HG03039 (cell line): ENCODE results near the gene MED14.

Experiments
- ATAC-seq: cut with Tn5 transposase; IDR thresholded peaks from one replicate; pipeline ENCODE4 v1.9.1; 2021; ENCODE audit warnings: mild to moderate bottlenecking, moderate library complexity; ENCODE audit not compliant: unreplicated experiment

Gene MED14

DNA sequence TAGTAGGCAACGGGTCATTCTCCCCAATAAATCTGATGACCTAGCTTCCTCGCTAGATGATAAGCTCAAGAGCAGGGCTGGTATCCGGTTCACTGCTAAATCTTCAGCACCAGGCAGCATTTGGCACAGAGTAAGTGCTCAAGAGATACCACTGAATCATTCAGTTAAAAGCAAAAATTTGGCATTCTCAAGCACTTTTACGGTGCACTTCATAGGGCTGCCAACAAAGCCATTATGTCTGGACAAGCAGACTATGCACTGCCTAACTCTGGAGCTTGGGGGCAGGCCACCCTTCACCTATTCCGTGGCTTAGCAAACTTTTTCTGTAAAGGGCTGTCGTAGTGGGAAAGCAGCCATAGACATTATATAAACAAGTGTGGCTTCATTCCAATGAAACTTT, 64.2 kb downstream of the MED14 start:
- ATAC-seq = no peak

DNA sequence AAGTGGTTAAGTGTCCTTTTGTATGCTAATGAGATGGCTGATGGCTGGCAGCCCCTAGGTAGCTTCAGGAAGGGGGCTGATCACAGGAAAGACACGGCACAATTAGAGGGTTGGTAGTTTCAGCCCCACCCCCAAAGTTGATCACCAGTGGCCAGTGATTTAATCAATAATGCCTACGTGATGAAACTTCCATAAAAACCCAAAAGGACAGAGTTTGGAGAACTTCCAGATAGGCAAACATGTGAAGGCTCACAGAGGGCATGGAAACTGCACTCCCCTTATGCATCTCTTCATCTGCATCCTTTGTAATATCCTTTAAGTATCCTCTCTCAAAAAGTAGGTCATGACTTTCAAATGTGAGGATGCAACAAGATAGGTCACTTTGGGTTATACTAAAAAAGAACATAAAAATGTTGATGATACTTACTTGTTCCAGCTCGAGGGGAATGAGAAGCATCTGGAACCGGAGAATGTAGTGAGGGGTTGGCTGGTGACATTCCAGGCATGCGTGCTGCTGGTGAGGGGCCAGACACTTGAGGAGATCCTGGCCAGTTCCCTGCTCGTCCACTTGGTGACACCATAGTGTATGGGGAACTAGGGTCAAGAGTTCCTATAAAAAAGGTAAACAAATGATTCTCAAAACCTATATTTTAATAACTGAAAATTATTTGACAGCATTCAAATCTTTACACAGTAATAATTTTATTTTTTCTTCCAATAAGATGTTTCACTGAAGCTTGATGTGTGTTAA, 71.3 kb downstream of the MED14 start:
- ATAC-seq = no peak

DNA sequence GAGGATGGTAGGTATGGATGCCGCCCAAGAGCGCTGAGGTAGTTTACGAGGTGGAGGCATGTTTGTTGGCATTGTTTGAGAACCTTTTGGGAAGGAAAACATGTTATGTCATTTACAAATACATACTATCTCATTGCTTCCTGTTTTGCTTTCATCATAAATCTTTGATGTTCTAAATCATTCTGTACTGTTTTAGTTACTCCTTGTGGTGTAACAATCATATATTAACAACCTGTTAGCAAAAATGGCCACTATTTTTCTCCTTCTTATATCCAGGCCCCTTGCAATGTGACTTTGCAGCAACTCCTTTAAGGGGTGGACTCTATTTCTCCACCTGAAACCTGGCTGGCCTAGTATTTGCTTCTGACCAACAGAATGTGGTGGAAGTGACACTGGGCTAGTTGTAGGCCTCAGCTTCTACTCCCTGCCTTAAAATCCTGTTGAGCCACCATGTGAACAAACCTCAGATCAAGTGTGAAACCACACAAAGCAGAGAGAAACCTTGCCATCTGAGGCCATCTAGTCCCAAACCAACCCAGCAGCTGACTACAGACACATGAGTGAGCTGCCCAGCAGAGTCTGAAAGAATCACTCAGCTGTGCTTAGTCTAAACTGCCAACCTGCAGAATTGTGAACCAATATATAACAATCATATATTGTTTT, 72.1 kb downstream of the MED14 start:
- ATAC-seq = no peak

DNA sequence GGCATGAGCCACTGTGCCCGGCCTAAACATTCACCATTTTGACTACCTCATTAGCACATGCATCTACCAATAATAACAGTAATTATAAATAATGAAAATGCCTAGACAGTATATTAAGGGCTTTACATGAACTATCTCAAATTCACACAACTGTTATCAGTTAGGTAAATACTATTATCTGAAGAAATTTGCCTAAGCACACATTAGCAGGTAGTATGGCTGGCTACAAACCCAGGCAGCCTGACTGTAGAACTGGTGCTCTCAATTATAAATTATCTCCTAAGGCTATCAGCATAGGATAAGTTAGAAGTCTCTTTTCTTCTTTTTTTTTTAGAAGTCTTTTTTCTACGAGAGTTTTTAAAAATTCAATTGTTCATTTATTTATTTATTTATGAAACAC, 73.9 kb downstream of the MED14 start:
- ATAC-seq = no peak

DNA sequence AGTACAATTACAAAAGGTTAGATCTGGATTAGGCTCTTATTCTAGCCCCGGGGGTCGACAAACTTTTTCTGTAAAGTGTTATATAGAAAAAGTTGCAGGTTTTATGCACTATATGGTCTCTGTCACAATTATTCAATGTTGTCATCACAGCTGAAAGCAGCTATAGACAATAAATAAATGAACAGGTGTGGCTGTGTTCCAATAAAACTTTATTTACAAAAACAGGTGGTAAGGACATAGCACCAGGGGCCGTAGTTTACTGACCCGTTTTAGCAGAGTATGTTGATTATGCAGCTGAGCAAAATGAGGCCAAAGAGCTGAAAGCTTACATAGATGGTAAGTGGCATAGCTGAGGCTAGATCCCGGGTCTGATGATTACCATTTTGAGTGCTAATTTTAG, 75.0 kb downstream of the MED14 start:
- ATAC-seq = no peak

DNA sequence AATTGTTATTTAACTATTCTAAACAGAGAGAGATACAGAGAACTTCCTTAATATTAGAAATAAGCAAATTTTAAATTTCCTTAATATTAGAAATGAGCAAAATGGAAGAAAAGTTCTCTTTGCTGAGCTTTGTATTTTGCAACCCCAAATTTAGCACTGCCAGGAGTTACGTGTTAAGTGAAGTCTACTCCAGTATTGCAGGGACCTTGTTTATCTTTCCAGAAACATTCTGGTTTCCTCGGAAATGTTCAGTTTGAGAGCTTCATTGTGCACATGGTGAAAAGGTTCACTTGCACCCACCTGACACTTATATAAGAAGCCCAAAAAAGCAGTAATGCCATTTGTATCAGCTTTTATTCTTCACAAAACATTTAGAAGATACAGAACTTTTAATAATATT, 81.8 kb downstream of the MED14 start:
- ATAC-seq = no peak

DNA sequence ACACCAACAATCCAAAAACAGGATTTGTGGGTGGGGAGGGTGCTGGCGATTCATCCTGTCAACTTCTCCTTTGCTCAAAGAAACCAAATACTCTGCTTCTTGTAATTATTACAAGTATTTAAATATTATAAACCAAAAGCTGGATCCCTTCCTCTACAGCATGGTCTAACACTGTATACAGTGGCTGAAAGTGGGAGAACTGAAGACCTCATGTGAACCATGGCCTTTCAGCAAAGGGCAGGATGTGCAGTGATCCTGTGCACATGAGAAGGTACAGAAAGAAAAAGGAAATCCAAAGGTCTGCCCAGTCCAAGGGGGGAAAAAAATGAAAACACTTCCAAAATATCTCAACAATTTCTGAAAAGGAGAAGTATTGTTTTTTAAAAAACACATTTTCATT, 82.7 kb downstream of the MED14 start:
- no peak for ATAC-seq

DNA sequence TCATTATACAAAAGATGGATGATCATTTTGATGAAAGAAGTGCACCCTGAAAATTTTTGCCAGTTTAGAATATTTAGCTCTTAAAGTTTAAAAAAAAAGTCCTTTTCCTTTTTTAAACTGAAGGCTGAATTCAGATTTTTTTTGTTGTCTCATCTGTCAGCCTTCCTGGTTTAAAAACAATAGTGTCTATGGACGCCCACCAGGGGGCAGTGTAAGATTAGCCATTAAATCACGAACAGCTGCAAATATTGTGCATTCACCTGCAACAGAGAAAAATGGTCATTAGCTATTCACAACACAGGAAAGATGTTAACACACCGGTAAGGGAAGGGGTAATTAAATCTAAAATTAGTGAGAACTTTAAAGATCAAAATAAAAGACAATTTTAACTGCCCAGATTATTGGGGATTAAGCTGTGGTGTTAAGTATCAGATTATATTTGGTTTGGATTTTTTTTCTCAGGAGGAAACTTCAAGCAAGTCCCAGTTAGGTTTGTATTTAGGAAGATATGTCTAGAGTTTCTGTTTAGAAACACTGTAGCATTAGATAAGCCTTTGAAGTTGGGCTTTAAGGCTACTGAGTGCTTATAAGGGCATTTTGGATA, 83.6 kb downstream of the MED14 start:
- ATAC-seq = no peak

DNA sequence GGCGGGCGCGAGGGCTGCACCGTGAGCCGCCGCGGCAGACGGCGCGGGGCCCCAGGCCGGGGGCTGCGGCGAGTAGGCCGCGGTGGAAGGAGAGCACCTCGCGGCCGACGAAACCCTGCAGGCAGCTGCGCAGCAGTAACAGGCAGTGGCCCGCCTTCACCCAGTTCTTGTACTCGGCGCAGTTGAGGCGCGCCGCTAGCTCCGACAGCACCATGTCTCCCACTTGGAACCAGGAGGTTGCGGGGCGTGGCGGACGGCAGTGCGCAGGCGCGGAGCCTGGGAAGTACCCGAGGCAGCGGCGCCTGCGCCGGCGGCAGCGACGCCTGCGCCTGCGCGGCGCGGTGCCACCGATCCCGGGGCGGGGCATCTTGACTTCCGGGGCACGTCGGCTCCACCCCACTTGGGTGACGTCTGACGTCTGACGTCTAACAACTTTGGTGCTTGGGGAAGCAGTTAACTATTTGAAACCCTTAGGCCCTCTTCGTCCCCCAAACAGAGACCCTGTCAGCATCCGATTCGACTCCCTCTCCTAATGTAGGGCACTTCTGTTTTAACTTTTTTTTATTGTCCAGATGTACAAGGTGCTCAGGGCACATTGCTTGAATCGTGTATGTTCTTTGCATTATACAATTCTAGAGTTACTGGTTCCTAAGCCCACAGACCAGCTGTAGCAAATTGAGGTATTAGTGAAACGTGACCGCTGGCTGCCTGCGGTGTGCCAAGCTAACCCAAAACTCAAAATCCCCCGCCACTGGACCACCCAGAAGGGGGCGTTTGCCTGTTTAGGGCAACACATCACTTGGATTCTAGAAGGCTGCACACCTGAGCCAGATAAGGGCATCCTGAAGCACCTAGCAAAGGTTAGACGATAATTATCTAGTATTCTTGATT, 87.8 kb downstream of the MED14 start, which contains the start of gene CXorf38:
TSS of gene CXorf38 (minus strand) at position 255 of the 891 bp plus-strand sequence. CDS start at position 214, 41 bp downstream.
- ATAC-seq = peak; percentile 63

DNA sequence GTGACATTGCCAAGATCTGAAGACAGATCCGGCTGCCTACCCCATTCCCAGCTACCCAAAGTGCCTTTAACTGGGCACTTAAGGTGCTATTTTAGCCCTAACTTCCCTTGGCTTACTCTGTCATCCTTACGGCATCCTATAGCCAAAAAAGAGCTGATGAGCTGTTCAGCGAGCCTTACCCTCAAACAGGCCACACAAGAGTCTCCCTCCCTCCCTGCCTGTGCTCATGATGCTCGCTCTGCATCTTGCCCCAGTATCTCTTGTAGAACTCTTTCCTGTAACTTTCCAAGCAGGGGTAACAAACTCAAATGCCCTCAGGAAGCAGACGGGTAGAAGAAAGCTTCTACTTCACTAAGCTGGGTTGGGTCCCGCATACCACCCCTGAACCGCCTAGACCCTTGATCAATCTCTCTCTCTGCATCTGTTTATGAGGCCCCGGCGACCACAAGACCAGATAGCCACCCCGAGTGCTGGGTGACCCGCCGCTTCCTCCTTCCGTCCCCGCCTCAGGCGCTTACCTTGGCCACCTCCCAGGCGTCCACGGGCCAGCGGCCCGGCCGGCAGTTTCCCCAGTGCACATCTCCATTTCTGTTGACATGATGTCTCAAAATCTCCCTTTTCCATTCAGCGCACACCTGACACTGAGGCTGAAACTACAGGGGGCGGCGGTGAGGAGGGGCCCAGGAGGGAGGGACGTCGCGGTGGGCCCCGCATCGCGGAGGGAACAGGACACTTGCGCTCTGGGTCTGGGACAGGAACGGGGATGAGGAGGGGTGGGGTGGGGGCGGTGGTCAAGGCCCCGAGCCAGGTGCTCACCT, 88.6 kb downstream of the MED14 start:
- ATAC-seq = peak; percentile 21

DNA sequence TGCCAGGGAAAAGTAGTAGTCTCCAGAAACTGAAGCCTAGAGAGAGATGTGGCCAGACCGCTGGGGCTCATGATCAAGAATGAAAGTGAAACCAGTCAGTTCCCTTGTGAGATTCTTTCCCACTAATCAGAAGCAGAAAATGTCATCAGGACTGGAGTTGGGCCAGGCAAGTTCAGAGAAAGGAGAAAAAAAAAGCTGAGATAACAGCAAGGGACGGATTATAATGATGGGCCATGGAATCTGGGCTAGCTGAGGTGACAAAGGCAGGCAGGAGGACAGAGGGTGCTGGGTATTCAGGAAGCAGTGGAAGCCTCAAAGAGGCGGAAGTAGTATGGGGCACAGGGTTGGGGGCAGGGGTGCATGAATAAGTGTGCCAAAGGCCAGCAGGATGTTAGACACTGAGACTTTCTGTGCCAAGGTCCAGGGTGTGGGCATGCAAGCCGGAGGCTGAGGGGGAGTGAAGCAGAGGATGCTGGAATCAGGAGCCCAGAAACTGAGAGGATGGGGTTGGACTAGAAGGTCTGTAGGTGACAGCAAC, 90.5 kb downstream of the MED14 start:
- no peak for ATAC-seq

DNA sequence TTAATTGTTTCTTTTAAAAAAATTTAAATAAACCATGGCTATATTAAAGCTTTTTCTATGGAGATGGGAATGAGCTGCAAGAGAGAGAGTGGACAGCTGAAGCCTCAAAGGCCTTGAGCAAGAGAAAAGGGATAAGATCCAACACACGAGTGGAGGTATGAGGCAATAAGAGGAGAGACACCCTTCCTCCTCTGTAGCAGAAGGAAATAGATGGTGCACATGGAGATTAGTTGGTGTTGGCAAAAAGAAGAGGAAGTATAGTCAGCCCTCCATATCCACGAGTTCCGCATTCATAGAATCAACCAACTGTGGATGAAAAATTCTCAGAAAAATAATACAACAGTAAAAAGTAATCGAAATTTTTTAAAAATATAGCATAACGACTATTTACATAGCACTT, 91.2 kb downstream of the MED14 start:
- no peak for ATAC-seq

DNA sequence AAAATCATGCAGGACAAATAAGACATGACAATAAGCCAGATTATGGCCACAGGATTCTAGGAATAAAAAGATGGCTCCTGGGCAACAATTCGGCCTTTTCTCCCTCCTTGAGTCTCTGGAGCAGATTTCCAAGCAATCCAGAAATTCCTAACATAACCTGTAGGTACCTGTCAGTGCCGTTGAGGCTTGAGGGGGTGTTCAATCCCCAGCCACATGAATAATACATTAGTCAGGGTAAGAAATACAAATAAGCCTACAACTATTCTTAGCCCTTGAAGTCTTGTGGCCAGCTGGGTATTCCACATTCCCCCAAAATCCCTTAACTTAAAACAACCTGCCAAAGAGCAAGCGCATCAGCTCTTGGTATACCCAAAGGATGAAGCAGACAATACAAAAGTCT, 97.7 kb downstream of the MED14 start:
- ATAC-seq = no peak

DNA sequence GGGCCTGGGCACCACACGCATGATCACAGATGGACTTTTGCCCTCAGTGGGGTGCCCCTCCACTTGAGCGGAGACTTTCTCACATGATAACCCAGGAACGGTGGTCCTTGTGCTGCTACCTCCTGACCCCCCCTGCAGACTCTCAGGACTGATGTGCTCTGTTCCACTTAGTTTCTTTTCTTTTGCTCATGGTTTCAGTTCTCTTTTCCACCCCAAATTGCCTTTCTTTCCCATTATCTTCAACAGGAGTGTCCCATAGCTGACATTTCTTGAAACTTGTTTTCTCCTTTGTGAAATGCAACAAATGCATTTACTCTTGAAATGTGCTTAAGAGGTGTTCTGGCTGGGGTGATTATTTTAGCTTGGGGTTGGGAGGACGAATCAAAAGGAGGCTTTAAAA, 103.1 kb downstream of the MED14 start:
- ATAC-seq = no peak

DNA sequence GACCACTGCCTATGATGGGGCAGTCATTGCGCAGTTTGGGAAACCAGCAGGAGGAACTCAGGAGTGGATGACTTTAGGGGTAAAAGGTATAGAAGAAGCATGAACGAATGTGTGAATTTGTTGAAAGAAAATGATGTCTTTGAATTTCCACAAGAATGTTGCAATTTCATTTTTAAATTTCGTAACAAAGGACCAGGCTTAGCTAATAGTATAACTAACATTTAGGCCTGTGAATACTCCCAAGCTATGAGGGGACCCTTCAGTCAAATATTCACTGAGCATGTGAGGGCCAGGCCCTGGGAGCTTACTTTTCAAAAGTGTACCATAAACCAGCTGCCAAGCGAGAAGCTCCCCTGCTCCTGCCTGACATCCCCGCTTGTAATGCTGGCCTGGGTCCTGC, 106.8 kb downstream of the MED14 start:
- ATAC-seq = no peak

DNA sequence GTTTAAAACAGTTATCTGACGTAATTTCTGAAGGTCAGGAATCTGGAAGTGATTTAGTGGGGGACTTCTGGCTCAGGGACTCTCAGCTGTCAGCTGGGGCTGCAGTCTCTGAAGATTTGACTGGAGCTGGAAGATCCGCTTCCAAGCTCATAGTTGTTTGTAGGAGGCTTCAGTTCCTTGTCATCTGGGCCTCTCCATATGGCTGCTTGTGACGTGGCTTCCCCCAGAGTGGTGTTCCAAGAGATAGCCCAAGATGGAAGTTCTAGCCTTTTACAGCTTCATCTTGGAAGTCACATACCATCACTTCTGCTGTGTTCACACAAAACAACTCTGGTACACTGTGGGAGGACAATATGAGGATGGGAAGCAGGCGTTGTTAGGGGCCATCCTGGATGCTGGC, 110.0 kb downstream of the MED14 start:
- no peak for ATAC-seq

DNA sequence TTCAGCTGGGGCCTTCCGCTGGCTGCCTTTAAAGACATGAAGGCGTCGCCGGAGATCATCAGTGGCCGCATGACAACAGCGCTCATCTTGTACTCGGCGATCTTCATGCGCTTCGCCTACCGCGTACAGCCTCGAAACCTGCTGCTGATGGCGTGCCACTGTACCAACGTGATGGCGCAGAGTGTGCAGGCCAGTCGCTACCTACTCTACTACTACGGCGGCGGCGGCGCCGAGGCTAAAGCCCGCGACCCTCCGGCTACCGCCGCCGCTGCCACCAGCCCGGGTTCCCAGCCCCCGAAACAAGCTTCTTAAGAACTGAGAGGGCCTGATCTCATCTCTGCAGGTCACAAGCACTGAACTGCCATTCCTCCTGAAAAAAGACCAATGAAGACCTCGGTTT, 111.7 kb downstream of the MED14 start:
- ATAC-seq = no peak

DNA sequence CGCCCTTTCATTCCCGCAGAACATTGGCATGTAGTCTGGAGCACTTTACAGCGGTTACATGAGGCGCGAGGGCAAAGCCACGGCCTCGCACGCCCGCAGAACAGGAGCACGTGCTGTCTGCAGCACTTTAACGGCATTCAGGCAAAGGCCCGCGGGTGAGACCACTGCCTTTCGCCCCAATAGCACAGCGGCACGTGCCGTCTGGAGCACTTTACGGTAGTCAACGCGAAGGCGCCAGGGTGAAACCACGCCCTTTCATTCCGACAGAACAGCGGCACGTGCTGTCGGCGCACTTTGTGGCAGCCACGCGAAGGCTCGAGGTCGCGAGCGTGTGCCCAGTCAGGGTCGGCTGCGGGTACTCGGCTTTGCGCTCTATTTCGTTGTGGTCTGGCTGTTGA, 112.2 kb downstream of the MED14 start, which contains the start of gene MPC1L:
TSS of gene MPC1L (plus strand) at position 290 of the 398 bp plus-strand sequence. CDS start 138 bp downstream, outside the sequence.
- no peak for ATAC-seq

DNA sequence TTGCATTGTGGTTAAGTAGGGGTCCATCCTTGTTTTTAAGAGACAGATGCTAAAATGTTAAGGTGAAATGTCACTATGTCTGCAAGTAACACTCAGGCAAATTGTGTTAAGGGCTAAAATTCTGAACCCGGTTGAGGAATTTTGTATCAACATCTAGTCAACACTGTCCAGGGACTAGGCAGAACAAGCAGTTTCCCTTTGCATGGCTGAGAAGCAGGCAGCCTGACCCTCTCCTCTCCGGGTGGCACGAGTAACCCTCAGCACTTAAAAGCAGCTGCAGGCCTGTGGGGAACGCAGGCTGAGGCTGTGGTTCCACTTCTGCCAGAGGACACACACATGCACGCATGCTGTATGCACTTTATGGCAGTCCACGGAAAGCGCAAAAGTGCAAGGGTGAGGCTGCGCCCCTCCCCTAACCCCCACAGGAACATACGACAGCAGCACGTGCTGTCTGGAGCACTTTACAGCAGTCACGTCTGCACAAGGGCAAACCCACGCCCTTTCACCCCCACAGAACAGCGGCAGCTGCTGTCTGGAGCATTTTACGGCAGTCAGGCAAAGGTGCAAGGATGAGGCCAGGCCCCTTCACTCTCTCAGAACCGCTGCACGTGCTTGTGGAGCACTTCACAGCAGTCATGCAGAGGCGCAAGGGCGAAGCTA, 112.7 kb downstream of the MED14 start:
- ATAC-seq = no peak
